Measurements from ENCODE around the gene RBPMS2. TPM values are rescaled to one million over a fixed set of nuclear protein-coding genes. Genes with fewer than 3 reads are reported as not detected.

RBPMS2 gene
- total RNA-seq, 3 donors from 2014 or later, result 3.5 to 133 (median 6.3) TPM

DNA sequence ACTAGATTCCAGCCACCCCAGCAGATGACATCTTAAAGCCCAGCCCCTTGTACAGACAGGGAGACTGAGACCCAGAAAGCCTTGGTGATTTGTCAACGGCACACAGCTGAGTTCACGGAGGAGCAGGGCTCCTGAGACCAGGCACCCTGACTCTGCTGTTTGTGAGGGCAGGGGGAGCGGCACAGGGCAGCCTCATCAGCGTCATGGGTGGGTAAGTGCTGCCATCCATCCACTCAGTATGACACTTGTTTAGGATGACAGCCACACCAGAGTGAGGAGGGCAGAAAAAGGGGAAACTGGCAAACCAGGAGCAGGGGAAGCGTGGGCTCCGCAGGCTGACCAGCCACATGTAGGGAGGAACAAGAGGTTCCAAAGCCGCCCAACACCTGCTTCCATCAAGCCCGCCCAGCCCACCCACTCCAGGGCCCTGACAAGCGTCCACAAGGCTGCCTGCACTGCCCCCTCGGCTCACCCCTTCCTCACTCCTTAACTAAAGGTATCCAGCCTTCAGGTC, 19.9 kb downstream of the RBPMS2 start:
- ATAC-seq (no peak), DNase-seq (no peak)
- Histone ChIP-seq H3K4me1 (ENCODE audit: low read depth) (no peaks in the 10 kb centered on the region), H3K9me3 (no peaks in the 10 kb centered on the region), H3K36me3 (ENCODE audit: low read depth) (no peaks in the 10 kb centered on the region), H3K4me3 (no peak overlapping the region)
- intact Hi-C loops (cut with DNase I, micrococcal nuclease), result no loop called here
- TF ChIP-seq, protein P1, sequence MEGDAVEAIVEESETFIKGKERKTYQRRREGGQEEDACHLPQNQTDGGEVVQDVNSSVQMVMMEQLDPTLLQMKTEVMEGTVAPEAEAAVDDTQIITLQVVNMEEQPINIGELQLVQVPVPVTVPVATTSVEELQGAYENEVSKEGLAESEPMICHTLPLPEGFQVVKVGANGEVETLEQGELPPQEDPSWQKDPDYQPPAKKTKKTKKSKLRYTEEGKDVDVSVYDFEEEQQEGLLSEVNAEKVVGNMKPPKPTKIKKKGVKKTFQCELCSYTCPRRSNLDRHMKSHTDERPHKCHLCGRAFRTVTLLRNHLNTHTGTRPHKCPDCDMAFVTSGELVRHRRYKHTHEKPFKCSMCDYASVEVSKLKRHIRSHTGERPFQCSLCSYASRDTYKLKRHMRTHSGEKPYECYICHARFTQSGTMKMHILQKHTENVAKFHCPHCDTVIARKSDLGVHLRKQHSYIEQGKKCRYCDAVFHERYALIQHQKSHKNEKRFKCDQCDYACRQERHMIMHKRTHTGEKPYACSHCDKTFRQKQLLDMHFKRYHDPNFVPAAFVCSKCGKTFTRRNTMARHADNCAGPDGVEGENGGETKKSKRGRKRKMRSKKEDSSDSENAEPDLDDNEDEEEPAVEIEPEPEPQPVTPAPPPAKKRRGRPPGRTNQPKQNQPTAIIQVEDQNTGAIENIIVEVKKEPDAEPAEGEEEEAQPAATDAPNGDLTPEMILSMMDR (IDR thresholded peaks at IDR 0.05), result no peak

DNA sequence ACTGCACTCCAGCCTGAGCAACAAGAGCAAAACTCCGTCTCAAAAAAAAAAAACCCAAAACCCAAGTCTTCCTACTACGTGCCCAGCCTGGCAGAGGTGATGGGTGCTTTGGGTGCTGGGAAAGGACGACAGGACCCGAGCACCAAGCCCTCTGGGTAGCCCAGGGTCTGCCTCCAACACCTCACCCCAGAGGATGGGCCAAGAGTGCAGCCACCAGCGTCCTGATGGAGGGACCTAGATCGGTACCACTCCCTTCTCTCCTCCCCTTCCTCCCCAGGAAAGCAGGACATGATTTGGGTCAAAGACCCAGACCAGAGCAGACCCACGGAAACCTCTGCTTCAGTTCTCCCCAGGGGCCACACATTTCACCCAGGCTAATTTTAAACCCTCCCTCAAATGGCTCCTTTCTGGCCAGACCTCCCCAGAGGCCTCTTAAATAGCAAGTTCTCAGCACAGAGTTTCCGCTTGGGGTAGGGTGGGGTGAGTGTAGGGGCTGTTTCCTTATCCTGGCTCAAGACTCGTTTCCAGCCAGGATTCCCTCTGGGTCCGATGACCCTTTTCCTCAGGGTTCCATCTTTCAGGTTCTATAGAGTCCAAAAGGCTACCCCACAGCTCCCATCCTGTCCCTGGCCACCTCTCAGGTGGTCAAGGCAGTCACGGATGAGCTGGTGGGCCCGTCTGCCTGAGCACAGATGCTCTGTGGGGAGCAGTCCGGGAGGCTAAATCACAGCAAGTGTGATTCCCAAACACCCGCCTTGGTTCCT, 20.5 kb downstream of the RBPMS2 start:
- Histone ChIP-seq H3K36me3 (ENCODE audit: low read depth) (no peaks in the 10 kb centered on the region), H3K4me1 (ENCODE audit: low read depth) (no peaks in the 10 kb centered on the region), H3K9me3 (no peaks in the 10 kb centered on the region), H3K4me3 (no peak overlapping the region)
- DNase-seq (no peak), ATAC-seq (peak; percentile 51)
- intact Hi-C loops (cut with DNase I, micrococcal nuclease), result no loop called here
- TF ChIP-seq, protein P1 (IDR thresholded peaks at IDR 0.05), result no peak

DNA sequence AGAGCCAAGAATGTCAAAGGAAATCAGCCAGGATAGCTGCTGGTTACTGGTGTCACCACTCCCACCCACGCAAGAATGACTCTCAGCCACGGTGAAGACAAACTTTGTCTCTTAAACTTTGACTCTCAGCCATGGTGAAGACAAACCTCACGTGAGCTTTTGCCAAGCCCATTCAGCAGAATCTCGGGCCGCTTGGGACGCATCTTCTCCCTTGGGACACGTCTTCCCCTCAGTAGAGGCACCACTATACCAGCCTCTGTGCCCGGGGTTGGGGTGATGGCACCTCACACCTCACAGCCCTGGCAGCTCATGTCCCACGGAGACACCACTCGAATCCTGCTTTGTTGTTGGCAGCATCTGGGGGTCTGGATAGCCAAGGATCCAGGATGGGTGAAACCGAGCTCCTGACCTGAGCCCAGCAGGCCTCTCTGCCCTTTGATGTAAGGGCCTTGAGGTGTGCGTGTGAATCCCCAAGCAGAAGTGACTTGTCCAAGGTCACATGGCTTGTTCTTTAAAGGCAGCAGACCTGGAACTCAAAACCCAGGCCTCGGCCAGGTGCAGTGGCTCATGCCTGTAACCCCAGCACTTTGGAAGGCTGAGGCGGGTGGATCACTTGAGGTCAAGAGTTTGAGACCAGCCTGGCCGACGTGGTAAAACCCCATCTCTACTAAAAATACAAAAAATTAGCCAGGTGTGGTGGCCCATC, 21.8 kb downstream of the RBPMS2 start:
- Histone ChIP-seq H3K4me1 (ENCODE audit: low read depth) (no peaks in the 10 kb centered on the region), H3K36me3 (ENCODE audit: low read depth) (no peaks in the 10 kb centered on the region), H3K4me3 (no peak overlapping the region), H3K9me3 (no peaks in the 10 kb centered on the region)
- DNase-seq, result no peak
- intact Hi-C loops (cut with DNase I, micrococcal nuclease), result no loop called here
- TF ChIP-seq, protein P1 (IDR thresholded peaks at IDR 0.05), result no peak
- no peak for ATAC-seq

DNA sequence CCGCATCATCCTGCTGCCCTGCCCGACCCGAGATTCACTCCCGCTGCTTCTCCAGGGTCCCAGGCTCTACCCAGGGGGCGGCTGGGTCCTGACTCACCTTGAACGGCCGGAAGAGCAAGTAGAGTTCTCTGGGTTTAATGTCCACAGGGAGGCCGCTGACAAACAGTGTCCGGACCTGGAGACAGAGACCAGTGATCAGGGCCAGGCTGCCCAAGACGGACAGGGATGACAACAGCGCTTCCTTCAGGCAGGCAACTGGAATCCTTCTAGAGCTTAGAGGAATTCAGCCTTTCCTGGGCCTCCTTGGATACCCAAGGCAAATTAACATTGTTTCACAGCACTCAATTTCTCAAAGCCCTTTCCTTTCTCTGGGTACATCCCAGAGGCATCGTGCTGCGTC, 23.9 kb downstream of the RBPMS2 start:
- Histone ChIP-seq H3K4me3 (no peak overlapping the region), H3K4me1 (ENCODE audit: low read depth) (no peaks in the 10 kb centered on the region)

DNA sequence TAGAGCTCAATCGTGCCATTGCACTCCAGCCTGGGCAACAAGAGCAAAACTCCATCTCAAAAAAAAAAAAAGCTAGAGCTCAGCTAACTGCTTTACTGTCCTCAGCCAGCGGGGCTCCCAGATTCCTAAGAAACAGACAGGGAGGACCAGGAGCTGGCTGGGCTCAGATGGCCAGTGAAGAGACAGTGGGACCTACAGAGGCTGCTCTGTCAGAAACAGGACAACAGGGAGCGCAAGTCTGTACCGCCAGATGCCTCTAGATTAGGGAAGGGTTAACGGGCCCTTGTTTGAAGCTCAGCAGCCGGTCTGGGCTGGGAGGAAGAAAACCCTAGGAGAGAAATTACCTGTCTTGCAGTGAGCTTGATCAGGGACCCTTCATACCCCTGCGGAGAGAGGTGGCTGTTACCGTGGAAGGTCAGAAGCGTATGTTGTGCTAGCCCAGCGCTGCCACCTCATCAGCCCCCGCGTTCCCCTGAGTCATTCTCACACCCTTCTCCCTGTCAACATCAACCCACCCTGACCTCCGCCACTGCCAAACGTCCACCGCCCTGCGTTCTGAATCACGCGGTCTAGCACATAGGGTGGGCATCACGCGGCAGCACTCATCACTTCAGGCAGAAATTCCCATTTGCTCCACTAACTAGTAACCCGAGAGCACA, 25.3 kb downstream of the RBPMS2 start:
- no peak for DNase-seq
- ATAC-seq, result no peak
- Histone ChIP-seq H3K4me1 (ENCODE audit: low read depth) (no peaks in the 10 kb centered on the region), H3K9me3 (no peaks in the 10 kb centered on the region), H3K4me3 (no peak overlapping the region), H3K36me3 (ENCODE audit: low read depth) (no peaks in the 10 kb centered on the region)
- TF ChIP-seq, protein P1 (IDR thresholded peaks at IDR 0.05), result no peak
- intact Hi-C loops (cut with DNase I, micrococcal nuclease), result loop anchor here in 1 of 2 donors (5.0 kb wide), 1 partner anchor 52 kb away; no protein-coding TSS in a partner anchor

More for the DNA sequence above, 23.9 kb downstream of the RBPMS2 start:
- no peak for ATAC-seq
- TF ChIP-seq, protein P1 (IDR thresholded peaks at IDR 0.05), result no peak
- H3K36me3 ChIP-seq (ENCODE audit: low read depth), result no peaks in the 10 kb centered on the region
- no peak for DNase-seq
- intact Hi-C loops (cut with DNase I, micrococcal nuclease), result no loop called here
- no peaks in the 10 kb centered on the region for H3K9me3 ChIP-seq
